ENCODE data around the gene XRCC5.

XRCC5 gene

GRCh38 chr2:216159144-216159543 lies 50.0 kb downstream of the XRCC5 start:
- H3K27ac ChIP-seq, result no peak overlapping the region
- TF ChIP-seq CTCF (IDR thresholded peaks at IDR 0.05), result no peak
- TF ChIP-seq ZFX (IDR thresholded peaks at IDR 0.05; ENCODE audit: borderline replicate concordance), result no peak

GRCh38 chr2:216159646-216160045 lies 50.5 kb downstream of the XRCC5 start:
- TF ChIP-seq ZFX (IDR thresholded peaks at IDR 0.05; ENCODE audit: borderline replicate concordance), result no peak
- no peak for TF ChIP-seq CTCF (IDR thresholded peaks at IDR 0.05)

GRCh38 chr2:216160786-216161185 lies 51.6 kb downstream of the XRCC5 start:
- no peak for TF ChIP-seq CTCF (IDR thresholded peaks at IDR 0.05)
- no peak for TF ChIP-seq ZFX (IDR thresholded peaks at IDR 0.05; ENCODE audit: borderline replicate concordance)

More at GRCh38 chr2:216159646-216160045, 50.5 kb downstream of the XRCC5 start:
- no peak overlapping the region for H3K27ac ChIP-seq

GRCh38 chr2:216161967-216162366 lies 52.8 kb downstream of the XRCC5 start:
- H3K27ac ChIP-seq, result no peak overlapping the region
- TF ChIP-seq CTCF (IDR thresholded peaks at IDR 0.05) (no peak), ZFX (IDR thresholded peaks at IDR 0.05; ENCODE audit: borderline replicate concordance) (no peak)

More at GRCh38 chr2:216160786-216161185, 51.6 kb downstream of the XRCC5 start:
- H3K27ac ChIP-seq, result no peak overlapping the region

- TF ChIP-seq ZFX (IDR thresholded peaks at IDR 0.05; ENCODE audit: borderline replicate concordance) (no peak), CTCF (IDR thresholded peaks at IDR 0.05) (no peak)
- no peak overlapping the region for H3K27ac ChIP-seq
These were observed 54.4 kb downstream of the XRCC5 start for GRCh38 chr2:216163518-216163917.

- TF ChIP-seq ZFX (IDR thresholded peaks at IDR 0.05; ENCODE audit: borderline replicate concordance) (no peak), CTCF (IDR thresholded peaks at IDR 0.05) (no peak)
- no peak overlapping the region for H3K27ac ChIP-seq
These were observed 54.9 kb downstream of the XRCC5 start for GRCh38 chr2:216164087-216164486.

GRCh38 chr2:216164576-216164975 lies 55.4 kb downstream of the XRCC5 start:
- TF ChIP-seq ZFX (IDR thresholded peaks at IDR 0.05; ENCODE audit: borderline replicate concordance) (no peak), CTCF (IDR thresholded peaks at IDR 0.05) (no peak)
- H3K27ac ChIP-seq, result no peak overlapping the region
